GM19193 (cell line): ENCODE results near the gene LRP8.

ENCODE experiments used
- POLR2A ChIP-seq: IDR thresholded peaks from 4 replicates; pipeline ENCODE4 v1.6.1; 2011; ENCODE audit not compliant: insufficient read depth, insufficient read length; ENCODE audit errors: extremely low read depth

The LRP8 gene

GRCh38 chr1:53313556-53313955 is 14.3 kb downstream of the LRP8 start:
- TF ChIP-seq POLR2A = no peak

DNA sequence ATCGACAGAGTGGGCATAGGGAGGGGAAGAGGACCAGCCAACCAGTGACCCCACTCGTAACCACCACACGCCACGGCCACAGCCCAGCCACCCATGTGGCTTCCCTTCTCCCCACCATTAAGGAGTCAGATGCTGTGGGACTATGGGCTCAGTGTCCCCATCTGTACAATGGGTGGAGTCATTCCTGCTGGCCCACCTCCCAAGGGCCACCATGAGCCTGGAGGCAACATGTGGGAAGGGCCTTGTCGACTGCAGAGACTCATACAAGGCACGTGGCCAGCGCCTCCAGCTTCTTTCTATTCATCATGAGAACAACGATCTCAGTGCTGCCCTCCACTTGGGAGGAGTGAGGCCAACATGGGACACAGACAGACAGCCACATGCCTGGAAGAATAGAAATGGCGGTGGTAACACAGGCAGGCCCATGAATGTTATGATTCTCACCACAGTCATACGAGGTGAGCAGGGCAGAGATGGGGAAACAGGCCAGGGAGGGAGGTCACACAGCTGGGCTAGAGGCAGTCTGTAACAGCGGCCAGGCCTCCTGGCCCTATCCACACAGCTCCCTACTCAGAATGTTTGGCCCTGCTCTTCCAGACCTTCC is 16.1 kb downstream of the LRP8 start:
- no peak for TF ChIP-seq POLR2A

GRCh38 chr1:53310847-53311681 is 16.8 kb downstream of the LRP8 start:
- TF ChIP-seq POLR2A = no peak

DNA sequence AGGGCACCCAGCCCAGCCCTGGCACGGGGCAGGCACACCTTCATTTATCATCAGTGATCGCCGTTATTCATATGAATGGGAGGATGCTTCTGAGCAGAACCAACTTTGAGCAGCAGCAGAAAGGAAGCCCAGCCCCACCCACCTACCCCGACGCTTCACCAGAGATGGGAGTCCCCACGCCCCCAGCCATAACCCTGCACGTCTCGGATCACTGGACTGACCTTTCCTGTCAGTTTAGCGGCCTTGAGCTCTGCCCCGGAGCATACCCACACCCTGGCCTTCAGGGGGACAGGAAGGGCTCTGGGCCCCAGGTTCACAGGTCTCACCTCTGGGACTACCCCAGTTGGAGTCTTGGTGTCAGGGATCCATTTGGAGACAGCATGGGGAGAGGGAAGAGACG is 18.1 kb downstream of the LRP8 start:
- TF ChIP-seq POLR2A = no peak

- TF ChIP-seq POLR2A = no peak
Measured at GRCh38 chr1:53308506-53308905, 19.4 kb downstream of the LRP8 start.

DNA sequence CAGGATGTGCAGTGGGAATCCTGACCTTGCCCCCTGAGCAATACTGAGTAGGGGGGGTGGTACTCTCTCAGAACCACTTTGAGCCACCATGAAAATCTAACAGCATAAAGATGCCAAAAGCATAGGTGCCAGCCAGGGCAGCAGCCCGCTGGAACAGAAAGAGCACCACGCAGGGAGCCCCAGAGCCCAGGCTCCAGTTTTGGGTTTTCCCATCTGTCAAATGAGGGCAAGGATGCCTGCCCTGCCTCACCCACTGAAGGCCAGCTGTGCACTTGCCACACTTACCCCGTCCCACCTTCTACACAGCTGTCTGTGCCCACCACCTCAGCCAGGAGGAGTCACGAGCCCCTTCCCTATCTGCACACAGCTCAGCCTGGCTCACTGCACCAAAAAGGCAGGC is 20.8 kb downstream of the LRP8 start:
- TF ChIP-seq POLR2A = no peak

DNA sequence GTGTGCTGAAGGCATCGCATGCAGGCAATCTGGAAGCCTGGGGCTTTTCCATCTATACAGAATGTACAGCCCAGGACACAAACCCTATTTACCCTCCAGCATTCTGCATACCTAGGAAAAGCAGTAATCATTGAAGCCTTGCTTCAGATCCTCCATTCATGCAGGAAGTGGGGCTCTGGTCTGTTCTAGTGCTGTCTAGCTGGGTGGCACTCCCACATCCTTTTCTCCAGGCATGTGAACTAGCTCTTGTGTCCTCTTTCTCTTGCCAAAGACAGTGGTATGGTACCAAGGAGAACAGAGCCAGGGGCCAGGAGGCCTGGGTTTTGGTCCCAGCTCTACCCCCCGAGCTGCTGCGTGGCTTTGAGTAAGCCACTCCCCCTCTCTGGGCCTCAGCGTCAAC is 21.7 kb downstream of the LRP8 start:
- no peak for TF ChIP-seq POLR2A

DNA sequence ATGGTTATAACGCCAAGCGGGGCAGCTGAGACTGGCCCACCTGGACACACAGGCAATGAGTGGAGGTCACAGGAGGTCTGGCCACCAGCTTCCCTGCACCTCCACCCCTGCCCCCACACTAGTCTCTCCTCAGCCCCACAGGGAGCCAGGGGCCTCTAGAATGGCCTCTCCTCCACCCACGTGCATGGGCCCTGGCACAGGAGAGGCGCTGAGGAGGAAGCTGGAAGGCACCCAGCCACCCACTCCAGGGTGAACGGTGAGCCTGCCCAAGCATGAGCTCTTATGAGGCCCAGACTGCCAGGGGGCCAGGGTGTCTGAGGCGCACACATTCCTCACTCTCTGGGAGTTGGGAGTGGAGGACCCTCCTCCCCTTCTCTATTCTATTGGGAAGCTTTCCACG is 22.2 kb downstream of the LRP8 start:
- TF ChIP-seq POLR2A = no peak

GRCh38 chr1:53304527-53304926 is 23.3 kb downstream of the LRP8 start:
- no peak for TF ChIP-seq POLR2A

DNA sequence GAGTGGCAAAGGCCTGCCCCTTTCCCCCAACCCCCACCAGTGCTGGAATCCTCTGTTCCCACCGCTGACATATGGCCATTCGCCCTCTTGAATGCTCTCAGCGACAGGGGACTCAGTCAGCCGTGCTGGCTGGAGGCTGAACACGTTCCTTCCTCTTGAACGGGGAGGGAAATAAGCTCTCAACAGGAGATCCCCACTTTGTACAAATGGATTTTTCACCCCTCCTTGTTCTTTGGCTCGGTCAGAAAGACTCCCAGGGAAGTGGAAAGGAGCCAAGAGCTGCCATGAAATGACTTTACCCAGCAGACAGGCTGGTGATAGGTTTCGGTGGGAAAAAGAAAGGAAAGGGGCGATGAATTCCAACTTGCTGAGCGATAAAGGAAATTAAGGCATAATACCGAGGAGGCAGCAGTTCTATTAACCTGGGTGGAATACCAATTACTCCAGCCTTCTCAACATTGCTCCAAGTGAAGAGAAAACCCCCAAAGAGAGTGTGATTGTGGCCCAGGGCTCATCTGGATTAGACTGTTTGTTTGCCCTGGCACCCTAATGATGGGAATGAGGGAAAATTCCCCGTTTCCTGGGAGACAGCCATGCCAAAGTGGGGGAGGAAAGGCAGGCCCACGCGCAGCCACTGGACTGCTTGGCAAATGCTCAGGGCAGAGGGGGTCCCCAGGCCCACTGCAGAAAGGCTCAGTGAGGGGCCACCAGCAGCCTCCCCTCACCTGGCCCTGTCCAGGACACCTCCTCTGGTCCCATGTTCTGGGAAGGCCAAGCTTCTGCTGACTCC is 23.9 kb downstream of the LRP8 start:
- TF ChIP-seq POLR2A = no peak

- no peak for TF ChIP-seq POLR2A
Measured at GRCh38 chr1:53303243-53303642, 24.6 kb downstream of the LRP8 start.

DNA sequence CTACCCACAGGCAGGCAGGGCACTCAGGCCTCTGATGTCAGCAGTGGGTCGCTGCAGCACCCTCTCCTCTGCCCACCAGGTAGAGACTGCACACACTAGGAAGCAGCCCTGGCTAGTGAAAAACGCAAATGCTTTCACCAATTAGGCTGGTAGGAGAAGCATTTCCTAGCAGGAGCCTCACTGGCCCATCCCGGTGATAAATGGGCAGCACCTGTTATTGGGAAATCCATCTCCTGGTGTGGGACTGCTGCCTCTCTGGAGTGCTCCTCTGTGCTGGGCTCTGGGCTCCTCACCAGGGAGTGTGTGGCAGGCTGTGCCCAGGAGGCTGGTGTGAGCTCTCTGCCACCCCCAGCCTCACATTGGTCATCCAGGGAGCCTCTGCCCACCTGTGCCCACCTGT is 28.6 kb downstream of the LRP8 start:
- TF ChIP-seq POLR2A = no peak

DNA sequence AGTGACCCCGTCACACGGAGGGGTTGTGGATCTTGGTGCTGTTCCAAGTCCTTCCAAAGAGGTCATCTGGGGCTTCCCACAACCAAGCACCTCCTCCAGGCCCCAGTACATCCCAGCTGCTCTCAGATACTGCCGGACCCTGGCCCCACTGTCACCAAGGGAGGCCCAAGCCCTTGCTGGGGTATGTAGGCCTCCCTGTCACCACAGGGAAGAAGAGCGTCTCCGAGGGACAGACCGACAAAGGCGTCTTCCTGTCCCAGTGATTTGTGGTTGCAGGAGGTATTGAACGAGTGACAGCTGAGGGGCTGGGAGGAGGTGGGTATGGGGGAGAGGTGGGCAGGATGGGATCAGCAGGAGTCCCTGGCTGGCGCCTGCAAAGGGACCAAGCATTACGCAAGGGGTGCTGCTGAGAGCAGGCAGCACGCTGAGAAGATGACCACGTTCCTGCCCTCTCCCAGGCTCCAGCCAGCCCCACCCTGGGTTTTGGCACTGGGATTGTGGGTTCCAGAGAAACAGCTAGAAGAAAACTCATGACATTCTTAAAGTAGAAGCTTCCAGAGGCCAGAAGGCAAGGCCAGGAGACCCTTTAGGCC is 29.7 kb downstream of the LRP8 start:
- no peak for TF ChIP-seq POLR2A

DNA sequence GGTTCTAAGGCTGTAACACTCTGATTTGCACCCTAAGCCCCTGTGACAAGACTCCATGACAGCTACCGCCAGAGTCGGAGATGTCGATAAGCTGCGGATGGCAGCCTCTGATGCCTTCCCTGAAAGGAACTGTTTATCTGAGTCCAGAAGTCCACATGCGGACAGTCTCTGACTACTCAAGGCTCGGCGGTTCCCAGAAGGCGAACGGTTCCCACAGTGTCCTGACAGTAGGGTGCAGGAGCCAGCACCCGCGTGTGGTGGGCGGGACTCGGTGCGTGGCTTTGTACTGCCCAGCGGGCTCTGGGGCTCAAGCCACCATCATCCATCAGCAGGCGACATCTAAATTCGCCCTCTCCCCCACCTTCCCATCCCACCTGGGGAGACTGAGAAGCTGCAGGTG is 30.7 kb downstream of the LRP8 start:
- TF ChIP-seq POLR2A = no peak

- TF ChIP-seq POLR2A = no peak
Measured at GRCh38 chr1:53296117-53296749, 31.6 kb downstream of the LRP8 start.
